Measurements from ENCODE around the gene PIGH.

PIGH gene

DNA sequence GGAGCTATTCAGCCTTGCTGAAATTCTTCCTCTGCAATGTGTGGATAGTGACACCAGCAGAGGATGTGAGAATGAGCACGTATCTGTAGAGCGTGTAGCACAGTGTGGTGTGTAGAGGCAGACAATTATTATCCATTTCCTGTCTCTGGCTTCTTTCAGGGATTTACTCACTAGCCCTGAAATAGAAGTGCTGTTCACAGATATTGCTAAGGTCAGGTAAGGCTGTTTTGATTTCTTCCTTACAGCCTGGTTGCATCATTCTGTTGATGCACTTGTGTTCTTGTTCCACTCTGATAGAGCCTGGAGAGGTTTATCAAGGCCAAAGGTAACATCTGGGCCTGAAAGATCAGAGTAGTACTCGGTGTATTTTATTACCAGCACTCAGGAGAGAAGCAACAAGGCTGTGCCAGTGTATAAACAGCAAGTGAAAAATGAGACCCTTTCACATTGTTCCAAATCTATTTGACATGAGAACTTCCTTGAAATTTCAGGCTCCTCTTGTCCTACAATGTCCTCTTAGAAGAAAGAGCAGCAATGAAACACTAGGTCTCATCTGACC is 36.4 kb upstream of the PIGH start:
- Histone ChIP-seq H2BK5ac (ENCODE audit: low read depth, low read length, poor library complexity) (no peak overlapping the region), H3K9ac (ENCODE audit: low read length) (no peak overlapping the region), H3K4me2 (ENCODE audit: low read length) (no peak overlapping the region), H3K79me2 (ENCODE audit: control insufficient read depth, insufficient read depth, low read length, poor library complexity) (no peaks in the 10 kb centered on the region), H3K27ac (ENCODE audit: low read depth, low read length) (no peak overlapping the region), H2BK12ac (ENCODE audit: low read length) (no peak overlapping the region), H3K14ac (ENCODE audit: low read length) (no peak overlapping the region), H3K4me3 (ENCODE audit: low read depth, low read length) (no peak overlapping the region), H3K23ac (ENCODE audit: low read length) (no peak overlapping the region), H2AK5ac (ENCODE audit: low read length) (no peak overlapping the region), H3K4me1 (ENCODE audit: control insufficient read depth in 1 of 2, insufficient read depth in 2 of 2, low read length in 2 of 2) (no peaks in the 10 kb centered on the region), H3K9me3 (ENCODE audit: insufficient read depth, low read depth, low read length) (no peaks in the 10 kb centered on the region), H2BK120ac (ENCODE audit: insufficient read depth, low read length, poor library complexity) (no peak overlapping the region), H3K4ac (ENCODE audit: low read depth, low read length) (no peak overlapping the region), H3K36me3 (ENCODE audit: control insufficient read depth in 1 of 2, insufficient read depth in 2 of 2, low read length in 2 of 2) (no peaks in the 10 kb centered on the region), H4K12ac (ENCODE audit: low read depth, low read length) (no peak overlapping the region), H4K91ac (ENCODE audit: low read depth, low read length) (no peak overlapping the region), H3K27me3 (ENCODE audit: insufficient read depth, low read length) (no peaks in the 10 kb centered on the region), H3K18ac (ENCODE audit: low read length) (no peak overlapping the region), H3K79me1 (ENCODE audit: low read length) (no peaks in the 10 kb centered on the region), H2AFZ (ENCODE audit: insufficient read depth, low read length, poor library complexity) (no peak overlapping the region), H4K8ac (ENCODE audit: low read depth, low read length) (no peak overlapping the region)
- no peak for DNase-seq
- no CpG with 5 or more reads among the region's 3 CpGs for WGBS (ENCODE audit: extremely low coverage, insufficient coverage, insufficient read length)

DNA sequence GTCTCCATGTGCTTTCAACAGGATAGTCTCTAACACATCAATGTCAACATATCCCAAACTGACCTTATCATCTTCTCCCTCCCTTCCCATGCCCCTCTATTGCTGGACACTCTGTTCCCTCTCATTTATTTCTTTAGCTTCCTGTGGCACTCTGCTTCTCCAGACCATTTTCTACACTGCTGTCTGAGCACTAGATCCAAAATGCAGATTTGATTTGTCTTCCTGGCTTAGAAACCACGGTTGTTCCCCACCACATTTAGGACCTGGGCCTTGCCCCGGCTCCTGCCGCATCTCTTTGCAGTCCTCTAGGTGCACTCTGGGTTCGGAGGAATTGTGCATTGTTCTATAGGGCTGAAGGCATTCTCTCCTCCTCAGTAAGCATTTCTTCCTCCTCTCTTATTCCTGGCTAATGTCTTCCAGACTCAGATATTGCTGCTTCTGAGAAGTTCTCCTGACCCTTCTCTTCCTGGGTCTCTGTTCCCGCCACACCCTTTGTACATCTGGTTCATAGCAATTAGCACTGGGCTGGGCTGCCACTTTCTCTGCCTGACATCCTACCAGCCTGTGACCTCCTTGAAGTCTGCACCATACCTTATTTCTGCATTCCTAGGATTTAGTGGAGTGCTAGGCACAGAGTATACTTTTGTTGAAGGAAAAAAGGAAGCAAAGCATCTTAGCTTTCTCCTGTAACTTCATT is 33.5 kb upstream of the PIGH start:
- H3K27ac ChIP-seq (ENCODE audit: low read depth, low read length): no peak overlapping the region
- no peaks in the 10 kb centered on the region for H3K79me1 ChIP-seq (ENCODE audit: low read length)
- H3K23ac ChIP-seq (ENCODE audit: low read length): no peak overlapping the region
- no peak overlapping the region for H3K4me3 ChIP-seq (ENCODE audit: low read depth, low read length)
- H3K4me2 ChIP-seq (ENCODE audit: low read length): no peak overlapping the region
- no peak overlapping the region for H2AK5ac ChIP-seq (ENCODE audit: low read length)
- no peak overlapping the region for H3K14ac ChIP-seq (ENCODE audit: low read length)
- H4K8ac ChIP-seq (ENCODE audit: low read depth, low read length): no peak overlapping the region
- no peaks in the 10 kb centered on the region for H3K9me3 ChIP-seq (ENCODE audit: insufficient read depth, low read depth, low read length)
- H2BK12ac ChIP-seq (ENCODE audit: low read length): no peak overlapping the region
- H2BK5ac ChIP-seq (ENCODE audit: low read depth, low read length, poor library complexity): no peak overlapping the region
- no peaks in the 10 kb centered on the region for H3K79me2 ChIP-seq (ENCODE audit: control insufficient read depth, insufficient read depth, low read length, poor library complexity)
- no peak overlapping the region for H3K18ac ChIP-seq (ENCODE audit: low read length)
- no peak overlapping the region for H4K12ac ChIP-seq (ENCODE audit: low read depth, low read length)
- H3K27me3 ChIP-seq (ENCODE audit: insufficient read depth, low read length): no peaks in the 10 kb centered on the region
- no peak overlapping the region for H2BK120ac ChIP-seq (ENCODE audit: insufficient read depth, low read length, poor library complexity)
- H2AFZ ChIP-seq (ENCODE audit: insufficient read depth, low read length, poor library complexity): no peak overlapping the region
- no peak overlapping the region for H3K4ac ChIP-seq (ENCODE audit: low read depth, low read length)
- H3K36me3 ChIP-seq (ENCODE audit: control insufficient read depth in 1 of 2, insufficient read depth in 2 of 2, low read length in 2 of 2): no peaks in the 10 kb centered on the region
- WGBS (ENCODE audit: extremely low coverage, insufficient coverage, insufficient read length): no CpG with 5 or more reads among the region's 5 CpGs
- H3K9ac ChIP-seq (ENCODE audit: low read length): no peak overlapping the region
- H3K4me1 ChIP-seq (ENCODE audit: control insufficient read depth in 1 of 2, insufficient read depth in 2 of 2, low read length in 2 of 2): no peaks in the 10 kb centered on the region
- no peak for DNase-seq
- no peak overlapping the region for H4K91ac ChIP-seq (ENCODE audit: low read depth, low read length)

DNA sequence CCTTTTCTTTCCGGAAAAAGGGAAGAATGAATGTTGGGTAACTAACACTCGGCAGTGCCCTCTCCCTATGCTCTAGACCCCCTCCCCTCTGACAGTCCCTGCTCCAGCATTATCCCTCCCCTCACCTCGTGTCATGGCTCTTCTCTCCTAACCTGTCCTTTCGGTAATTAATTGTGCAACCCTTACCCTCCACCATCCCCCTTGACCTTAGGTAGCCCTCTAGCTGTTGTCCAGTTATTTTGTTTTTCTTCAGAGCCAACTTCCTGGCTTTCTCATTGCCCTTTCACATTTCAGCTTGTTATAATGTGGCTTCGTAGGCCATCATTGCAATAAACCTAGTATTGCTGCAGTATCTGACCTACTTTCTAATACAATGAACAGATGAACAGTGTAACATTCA is 30.9 kb upstream of the PIGH start:
- H3K9ac ChIP-seq (ENCODE audit: low read length): no peak overlapping the region
- no peak overlapping the region for H2AK5ac ChIP-seq (ENCODE audit: low read length)
- no peaks in the 10 kb centered on the region for H3K79me2 ChIP-seq (ENCODE audit: control insufficient read depth, insufficient read depth, low read length, poor library complexity)
- DNase-seq: no peak
- no peaks in the 10 kb centered on the region for H3K27me3 ChIP-seq (ENCODE audit: insufficient read depth, low read length)
- H2BK5ac ChIP-seq (ENCODE audit: low read depth, low read length, poor library complexity): no peak overlapping the region
- H3K14ac ChIP-seq (ENCODE audit: low read length): no peak overlapping the region
- no peak overlapping the region for H2BK12ac ChIP-seq (ENCODE audit: low read length)
- no peak overlapping the region for H2BK120ac ChIP-seq (ENCODE audit: insufficient read depth, low read length, poor library complexity)
- H3K79me1 ChIP-seq (ENCODE audit: low read length): no peaks in the 10 kb centered on the region
- no peak overlapping the region for H3K18ac ChIP-seq (ENCODE audit: low read length)
- H3K9me3 ChIP-seq (ENCODE audit: insufficient read depth, low read depth, low read length): no peaks in the 10 kb centered on the region
- no peak overlapping the region for H3K4me2 ChIP-seq (ENCODE audit: low read length)
- H3K27ac ChIP-seq (ENCODE audit: low read depth, low read length): no peak overlapping the region
- no peak overlapping the region for H2AFZ ChIP-seq (ENCODE audit: insufficient read depth, low read length, poor library complexity)
- H4K12ac ChIP-seq (ENCODE audit: low read depth, low read length): no peak overlapping the region
- H3K36me3 ChIP-seq (ENCODE audit: control insufficient read depth in 1 of 2, insufficient read depth in 2 of 2, low read length in 2 of 2): no peaks in the 10 kb centered on the region
- H3K4me1 ChIP-seq (ENCODE audit: control insufficient read depth in 1 of 2, insufficient read depth in 2 of 2, low read length in 2 of 2): no peaks in the 10 kb centered on the region
- no peak overlapping the region for H3K23ac ChIP-seq (ENCODE audit: low read length)
- H3K4ac ChIP-seq (ENCODE audit: low read depth, low read length): no peak overlapping the region
- no peak overlapping the region for H4K91ac ChIP-seq (ENCODE audit: low read depth, low read length)
- no CpG with 5 or more reads among the region's 5 CpGs for WGBS (ENCODE audit: extremely low coverage, insufficient coverage, insufficient read length)
- no peak overlapping the region for H3K4me3 ChIP-seq (ENCODE audit: low read depth, low read length)
- no peak overlapping the region for H4K8ac ChIP-seq (ENCODE audit: low read depth, low read length)

DNA sequence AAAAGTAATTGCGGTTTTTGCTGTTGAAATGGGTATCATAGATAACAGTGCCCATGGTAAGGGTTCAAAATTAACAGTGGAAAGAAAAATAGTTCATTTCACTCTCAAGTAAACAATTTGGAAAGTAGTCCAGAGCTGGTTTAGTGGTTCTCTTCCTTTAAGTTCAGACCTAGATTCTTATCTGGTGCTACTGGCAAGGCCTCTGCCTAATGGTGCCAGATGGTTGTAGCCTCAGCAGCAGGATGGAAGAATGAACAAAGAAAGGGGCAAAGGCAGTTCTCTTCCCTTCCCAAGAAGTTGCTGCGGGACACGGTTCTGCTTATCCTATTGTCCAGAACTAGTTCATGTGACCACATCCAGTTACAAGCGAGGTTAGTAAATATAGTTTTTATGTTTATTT is 30.1 kb upstream of the PIGH start:
- no peak overlapping the region for H4K8ac ChIP-seq (ENCODE audit: low read depth, low read length)
- no peak overlapping the region for H3K4me3 ChIP-seq (ENCODE audit: low read depth, low read length)
- no peak overlapping the region for H2AK5ac ChIP-seq (ENCODE audit: low read length)
- no peaks in the 10 kb centered on the region for H3K79me2 ChIP-seq (ENCODE audit: control insufficient read depth, insufficient read depth, low read length, poor library complexity)
- H4K12ac ChIP-seq (ENCODE audit: low read depth, low read length): no peak overlapping the region
- no peak overlapping the region for H3K23ac ChIP-seq (ENCODE audit: low read length)
- H2BK120ac ChIP-seq (ENCODE audit: insufficient read depth, low read length, poor library complexity): no peak overlapping the region
- WGBS (ENCODE audit: extremely low coverage, insufficient coverage, insufficient read length): no CpG with 5 or more reads among the region's 4 CpGs
- H2AFZ ChIP-seq (ENCODE audit: insufficient read depth, low read length, poor library complexity): no peak overlapping the region
- no peak overlapping the region for H3K27ac ChIP-seq (ENCODE audit: low read depth, low read length)
- H3K14ac ChIP-seq (ENCODE audit: low read length): no peak overlapping the region
- no peaks in the 10 kb centered on the region for H3K27me3 ChIP-seq (ENCODE audit: insufficient read depth, low read length)
- no peaks in the 10 kb centered on the region for H3K4me1 ChIP-seq (ENCODE audit: control insufficient read depth in 1 of 2, insufficient read depth in 2 of 2, low read length in 2 of 2)
- DNase-seq: no peak
- H3K9me3 ChIP-seq (ENCODE audit: insufficient read depth, low read depth, low read length): no peaks in the 10 kb centered on the region
- H3K4me2 ChIP-seq (ENCODE audit: low read length): no peak overlapping the region
- H2BK5ac ChIP-seq (ENCODE audit: low read depth, low read length, poor library complexity): no peak overlapping the region
- no peak overlapping the region for H2BK12ac ChIP-seq (ENCODE audit: low read length)
- no peak overlapping the region for H3K9ac ChIP-seq (ENCODE audit: low read length)
- H3K4ac ChIP-seq (ENCODE audit: low read depth, low read length): no peak overlapping the region
- H3K79me1 ChIP-seq (ENCODE audit: low read length): no peaks in the 10 kb centered on the region
- no peaks in the 10 kb centered on the region for H3K36me3 ChIP-seq (ENCODE audit: control insufficient read depth in 1 of 2, insufficient read depth in 2 of 2, low read length in 2 of 2)
- H3K18ac ChIP-seq (ENCODE audit: low read length): no peak overlapping the region
- H4K91ac ChIP-seq (ENCODE audit: low read depth, low read length): no peak overlapping the region

All from trophoblast cell (in vitro differentiated cells and primary cell).